WTC11 (cell line): ENCODE results near the gene KRT37. TPM values are rescaled to one million over a fixed set of nuclear protein-coding genes. Genes with fewer than 3 reads are reported as not detected.

Source experiments
- ATAC-seq: fragments of 200-7000 bp; cut with Tn5 transposase; 2 replicates; pipeline ENCODE4 v1.10.0; 2021; ENCODE audit warnings: mild to moderate bottlenecking, moderate library complexity
- CTCF ChIA-PET: fragments of 300-600 bp; sonication (Branson Sonifier 250); formaldehyde crosslinking; loops from one replicate; lab custom pipeline; 2021; ENCODE audit warnings: antibody characterized with exemption; lab: Charles Lee
- POLR2A ChIA-PET: fragments of 350-600 bp; sonication (Branson Sonifier 250); formaldehyde crosslinking; loops from one replicate; lab custom pipeline; 2021; ENCODE audit warnings: antibody characterized with exemption; lab: Charles Lee
- DNase-seq: peaks from one replicate; pipeline ENCODE4 v3.0.0; 2021; ENCODE audit warnings: low spot score
- H3K27ac Mint-ChIP-seq: 2 replicates; pipeline ENCODE4 v1.8.0; 2021; ENCODE audit warnings: mixed read lengths
- H3K27me3 Mint-ChIP-seq: 2 replicates; pipeline ENCODE4 v1.8.0; 2021; ENCODE audit warnings: low read depth, mild to moderate bottlenecking, moderate library complexity, mixed read lengths
- H3K36me3 Mint-ChIP-seq: 2 replicates; pipeline ENCODE4 v1.8.0; 2021; ENCODE audit warnings: mixed read lengths
- H3K4me1 Mint-ChIP-seq: 2 replicates; pipeline ENCODE4 v1.8.0; 2022; ENCODE audit warnings: mixed read lengths
- H3K4me3 Mint-ChIP-seq: 2 replicates; pipeline ENCODE4 v1.8.0; 2021; ENCODE audit warnings: mild to moderate bottlenecking, moderate library complexity, mixed read lengths
- H3K9me3 Mint-ChIP-seq: 2 replicates; pipeline ENCODE4 v1.8.0; 2021; ENCODE audit warnings: mixed read lengths
- CREB1 ChIP-seq: sonication (generic); formaldehyde crosslinking; IDR thresholded peaks from 2 replicates; pipeline ENCODE4 v1.8.0; 2023; ENCODE audit warnings: mild to moderate bottlenecking, missing genetic modification reagents
- ELF4 ChIP-seq: sonication (generic); formaldehyde crosslinking; IDR thresholded peaks from 2 replicates; pipeline ENCODE4 v1.8.1; 2022; ENCODE audit warnings: low read depth, mild to moderate bottlenecking, moderate library complexity, missing genetic modification reagents
- GTF2I ChIP-seq: fragments of 250-450 bp; sonication (Bioruptor Pico); conservative IDR thresholded peaks from 2 replicates; pipeline ENCODE4 v1.4.0; 2021; ENCODE audit warnings: mild to moderate bottlenecking
- NFYB ChIP-seq: sonication (generic); formaldehyde crosslinking; conservative IDR thresholded peaks from 2 replicates; pipeline ENCODE4 v1.8.0; 2022; ENCODE audit warnings: low read depth, missing genetic modification reagents
- NR2C2 ChIP-seq: sonication (generic); formaldehyde crosslinking; IDR thresholded peaks from 2 replicates; pipeline ENCODE4 v1.8.0; 2022; ENCODE audit warnings: mild to moderate bottlenecking, missing genetic modification reagents
- ZBTB21 ChIP-seq: sonication (generic); formaldehyde crosslinking; IDR thresholded peaks from 2 replicates; pipeline ENCODE4 v1.8.1; 2023; ENCODE audit warnings: mild to moderate bottlenecking, missing genetic modification reagents, borderline replicate concordance
- ZNF219 ChIP-seq: sonication (generic); formaldehyde crosslinking; IDR thresholded peaks from 2 replicates; pipeline ENCODE4 v1.8.0; 2023; ENCODE audit warnings: missing genetic modification reagents, mild to moderate bottlenecking, borderline replicate concordance
- ZNF263 ChIP-seq: sonication (generic); formaldehyde crosslinking; IDR thresholded peaks from 2 replicates; pipeline ENCODE4 v1.8.1; 2022; ENCODE audit warnings: low read depth, mild to moderate bottlenecking, moderate library complexity, missing genetic modification reagents
- ZNF317 ChIP-seq: sonication (generic); formaldehyde crosslinking; IDR thresholded peaks from 2 replicates; pipeline ENCODE4 v1.8.1; 2023; ENCODE audit warnings: low read depth, mild to moderate bottlenecking, moderate library complexity, missing genetic modification reagents, borderline replicate concordance
- total RNA-seq: library from RNA; stranded (reverse); gene quantifications from 3 replicates; pipeline ENCODE4 v1.2.3, GENCODE V29; 2021
- TF ChIP-seq, protein P1 (sequence below): fragments of 250-450 bp; sonication (Bioruptor Pico); conservative IDR thresholded peaks from 2 replicates; pipeline ENCODE4 v1.9.0; 2021; ENCODE audit warnings: mild to moderate bottlenecking
- TF ChIP-seq, protein P2 (sequence below): sonication (generic); formaldehyde crosslinking; IDR thresholded peaks from 2 replicates; pipeline ENCODE4 v1.8.0; 2022; ENCODE audit warnings: mild to moderate bottlenecking, missing genetic modification reagents
- TF ChIP-seq, protein P3 (sequence below): sonication (generic); formaldehyde crosslinking; IDR thresholded peaks from 2 replicates; pipeline ENCODE4 v1.8.0; 2023; ENCODE audit warnings: mild to moderate bottlenecking, missing genetic modification reagents
- TF ChIP-seq, protein P4 (sequence below): sonication (generic); formaldehyde crosslinking; IDR thresholded peaks from 2 replicates; pipeline ENCODE4 v1.8.1; 2022; ENCODE audit warnings: missing genetic modification reagents, borderline replicate concordance
- TF ChIP-seq, protein P5 (sequence below): fragments of 250-450 bp; sonication (Bioruptor Pico); IDR thresholded peaks from 2 replicates; pipeline ENCODE4 v1.9.0; 2021; ENCODE audit warnings: mild to moderate bottlenecking, borderline replicate concordance

The KRT37 gene
- total RNA-seq, 1 experiment from 2014 or later, result not detected

DNA sequence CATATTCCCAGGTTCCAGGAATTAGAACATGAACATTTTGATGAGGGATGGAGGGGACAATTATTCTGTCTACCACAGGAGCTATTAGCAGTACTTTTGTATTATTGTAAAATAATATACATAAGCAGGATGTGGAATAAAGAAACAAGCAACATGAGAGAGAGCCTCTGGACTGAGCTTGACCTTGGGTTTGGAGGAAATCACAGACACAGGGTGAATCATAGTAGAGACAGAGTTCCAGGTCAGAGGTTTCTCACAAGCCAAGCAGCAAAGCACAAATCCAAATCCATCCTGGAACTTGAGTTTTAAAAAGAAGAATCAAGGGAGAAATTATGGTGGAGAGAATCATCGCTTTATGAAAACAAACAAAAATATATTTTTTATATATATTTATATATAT lies 32.1 kb downstream of the KRT37 start:
- DNase-seq (no peak), ATAC-seq (no peak)
- H3K27me3 Mint-ChIP-seq, result no peaks in the 10 kb centered on the region

DNA sequence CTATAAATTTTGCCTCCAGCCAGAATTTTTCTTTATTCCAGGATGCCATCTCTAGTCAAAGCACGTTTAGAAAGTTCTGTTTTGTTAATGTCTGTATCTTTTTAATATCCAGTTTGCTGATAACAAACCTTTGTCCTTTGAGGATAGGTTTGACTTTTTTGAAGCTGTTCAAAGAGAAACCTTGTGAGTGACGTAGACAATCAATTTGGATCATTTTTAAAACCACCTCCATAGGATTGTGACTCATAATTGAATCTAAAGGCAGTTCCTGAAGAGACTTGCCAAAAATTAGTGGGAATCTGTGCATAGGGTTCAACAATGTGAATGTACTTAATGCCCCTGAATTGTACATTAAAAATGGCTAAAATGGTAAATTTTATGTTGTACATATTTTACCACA lies 32.9 kb downstream of the KRT37 start:
- TF ChIP-seq, protein P1, sequence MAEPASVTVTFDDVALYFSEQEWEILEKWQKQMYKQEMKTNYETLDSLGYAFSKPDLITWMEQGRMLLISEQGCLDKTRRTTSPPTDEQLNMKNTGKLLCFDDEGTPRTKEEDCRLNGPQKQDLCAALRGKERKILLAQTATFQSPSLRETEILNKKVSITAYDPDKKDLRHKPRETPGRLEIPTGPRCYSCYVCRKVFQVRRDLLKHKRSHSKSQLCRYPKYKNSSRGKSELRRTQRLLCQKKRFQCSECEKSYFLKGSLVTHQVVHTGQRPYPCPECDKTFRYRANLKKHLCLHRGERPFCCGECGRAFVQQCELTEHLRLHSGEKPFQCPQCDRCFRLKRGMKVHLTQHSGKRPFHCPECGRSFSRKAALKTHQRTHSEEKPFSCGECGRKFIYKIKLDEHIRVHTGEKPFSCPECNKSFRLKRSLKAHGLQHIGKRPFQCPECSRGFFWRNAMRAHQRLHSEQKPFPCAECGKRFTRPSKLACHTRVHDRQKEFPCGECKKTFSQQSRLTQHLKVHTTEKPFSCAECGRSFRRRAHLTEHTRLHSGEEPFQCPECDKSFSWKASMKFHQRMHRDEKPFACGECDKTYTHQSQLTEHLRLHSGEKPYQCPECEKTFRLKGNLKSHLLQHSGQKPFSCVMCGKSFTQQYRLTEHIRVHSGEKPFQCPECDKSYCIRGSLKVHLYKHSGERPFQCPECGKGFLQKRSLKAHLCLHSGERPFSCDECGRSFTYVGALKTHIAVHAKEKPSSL (CRISPR knock-in tag), result no peak
- TF ChIP-seq ZBTB21 (CRISPR knock-in tag), result no peak
- TF ChIP-seq GTF2I (CRISPR knock-in tag), result no peak
- TF ChIP-seq, protein P2, sequence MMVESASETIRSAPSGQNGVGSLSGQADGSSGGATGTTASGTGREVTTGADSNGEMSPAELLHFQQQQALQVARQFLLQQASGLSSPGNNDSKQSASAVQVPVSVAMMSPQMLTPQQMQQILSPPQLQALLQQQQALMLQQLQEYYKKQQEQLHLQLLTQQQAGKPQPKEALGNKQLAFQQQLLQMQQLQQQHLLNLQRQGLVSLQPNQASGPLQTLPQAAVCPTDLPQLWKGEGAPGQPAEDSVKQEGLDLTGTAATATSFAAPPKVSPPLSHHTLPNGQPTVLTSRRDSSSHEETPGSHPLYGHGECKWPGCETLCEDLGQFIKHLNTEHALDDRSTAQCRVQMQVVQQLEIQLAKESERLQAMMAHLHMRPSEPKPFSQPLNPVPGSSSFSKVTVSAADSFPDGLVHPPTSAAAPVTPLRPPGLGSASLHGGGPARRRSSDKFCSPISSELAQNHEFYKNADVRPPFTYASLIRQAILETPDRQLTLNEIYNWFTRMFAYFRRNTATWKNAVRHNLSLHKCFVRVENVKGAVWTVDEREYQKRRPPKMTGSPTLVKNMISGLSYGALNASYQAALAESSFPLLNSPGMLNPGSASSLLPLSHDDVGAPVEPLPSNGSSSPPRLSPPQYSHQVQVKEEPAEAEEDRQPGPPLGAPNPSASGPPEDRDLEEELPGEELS, result no peak
- TF ChIP-seq, protein P3, sequence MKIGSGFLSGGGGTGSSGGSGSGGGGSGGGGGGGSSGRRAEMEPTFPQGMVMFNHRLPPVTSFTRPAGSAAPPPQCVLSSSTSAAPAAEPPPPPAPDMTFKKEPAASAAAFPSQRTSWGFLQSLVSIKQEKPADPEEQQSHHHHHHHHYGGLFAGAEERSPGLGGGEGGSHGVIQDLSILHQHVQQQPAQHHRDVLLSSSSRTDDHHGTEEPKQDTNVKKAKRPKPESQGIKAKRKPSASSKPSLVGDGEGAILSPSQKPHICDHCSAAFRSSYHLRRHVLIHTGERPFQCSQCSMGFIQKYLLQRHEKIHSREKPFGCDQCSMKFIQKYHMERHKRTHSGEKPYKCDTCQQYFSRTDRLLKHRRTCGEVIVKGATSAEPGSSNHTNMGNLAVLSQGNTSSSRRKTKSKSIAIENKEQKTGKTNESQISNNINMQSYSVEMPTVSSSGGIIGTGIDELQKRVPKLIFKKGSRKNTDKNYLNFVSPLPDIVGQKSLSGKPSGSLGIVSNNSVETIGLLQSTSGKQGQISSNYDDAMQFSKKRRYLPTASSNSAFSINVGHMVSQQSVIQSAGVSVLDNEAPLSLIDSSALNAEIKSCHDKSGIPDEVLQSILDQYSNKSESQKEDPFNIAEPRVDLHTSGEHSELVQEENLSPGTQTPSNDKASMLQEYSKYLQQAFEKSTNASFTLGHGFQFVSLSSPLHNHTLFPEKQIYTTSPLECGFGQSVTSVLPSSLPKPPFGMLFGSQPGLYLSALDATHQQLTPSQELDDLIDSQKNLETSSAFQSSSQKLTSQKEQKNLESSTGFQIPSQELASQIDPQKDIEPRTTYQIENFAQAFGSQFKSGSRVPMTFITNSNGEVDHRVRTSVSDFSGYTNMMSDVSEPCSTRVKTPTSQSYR (CRISPR knock-in tag), result no peak
- TF ChIP-seq, protein P4, sequence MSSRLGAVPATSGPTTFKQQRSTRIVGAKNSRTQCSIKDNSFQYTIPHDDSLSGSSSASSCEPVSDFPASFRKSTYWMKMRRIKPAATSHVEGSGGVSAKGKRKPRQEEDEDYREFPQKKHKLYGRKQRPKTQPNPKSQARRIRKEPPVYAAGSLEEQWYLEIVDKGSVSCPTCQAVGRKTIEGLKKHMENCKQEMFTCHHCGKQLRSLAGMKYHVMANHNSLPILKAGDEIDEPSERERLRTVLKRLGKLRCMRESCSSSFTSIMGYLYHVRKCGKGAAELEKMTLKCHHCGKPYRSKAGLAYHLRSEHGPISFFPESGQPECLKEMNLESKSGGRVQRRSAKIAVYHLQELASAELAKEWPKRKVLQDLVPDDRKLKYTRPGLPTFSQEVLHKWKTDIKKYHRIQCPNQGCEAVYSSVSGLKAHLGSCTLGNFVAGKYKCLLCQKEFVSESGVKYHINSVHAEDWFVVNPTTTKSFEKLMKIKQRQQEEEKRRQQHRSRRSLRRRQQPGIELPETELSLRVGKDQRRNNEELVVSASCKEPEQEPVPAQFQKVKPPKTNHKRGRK (CRISPR knock-in tag), result no peak
- TF ChIP-seq NFYB, result no peak
- TF ChIP-seq ELF4 (CRISPR knock-in tag), result no peak
- no peak for TF ChIP-seq CREB1 (CRISPR knock-in tag)
- TF ChIP-seq ZNF317 (CRISPR knock-in tag), result no peak
- TF ChIP-seq, all 79 proteins: peak for 0
- H3K27ac Mint-ChIP-seq, result no peak overlapping the region
- H3K4me1 Mint-ChIP-seq, result no peaks in the 10 kb centered on the region
- DNase-seq, result no peak
- ATAC-seq, result no peak
- CTCF ChIA-PET, result interaction anchor here (1.5 to 2.6 kb wide), 3 partner anchors 26 to 257 kb away, joined by 5 to 11 read pairs (median 11); no protein-coding TSS in a partner anchor
- no peak overlapping the region for H3K4me3 Mint-ChIP-seq
- peaks cover 5% of the 10 kb centered on the region for H3K36me3 Mint-ChIP-seq
- H3K9me3 Mint-ChIP-seq, result peaks cover 8% of the 10 kb centered on the region
- POLR2A ChIA-PET, result no interaction called here
- H3K27me3 Mint-ChIP-seq, result no peaks in the 10 kb centered on the region; the same call in 1 of the 2 replicates

More for the DNA sequence above, 32.1 kb downstream of the KRT37 start:
- ChIA-PET POLR2A (no interaction called here), CTCF (interaction anchor here (2.6 kb wide), 1 partner anchor 157 kb away, joined by 11 read pairs; no protein-coding TSS in a partner anchor)
- H3K9me3 Mint-ChIP-seq, result peaks cover 2% of the 10 kb centered on the region
- peaks cover 2% of the 10 kb centered on the region for H3K36me3 Mint-ChIP-seq
- H3K4me3 Mint-ChIP-seq, result no peak overlapping the region
- H3K27ac Mint-ChIP-seq, result no peak overlapping the region
- TF ChIP-seq NR2C2 (CRISPR knock-in tag), result no peak
- TF ChIP-seq ZNF317 (CRISPR knock-in tag), result no peak
- no peaks in the 10 kb centered on the region for H3K4me1 Mint-ChIP-seq

DNA sequence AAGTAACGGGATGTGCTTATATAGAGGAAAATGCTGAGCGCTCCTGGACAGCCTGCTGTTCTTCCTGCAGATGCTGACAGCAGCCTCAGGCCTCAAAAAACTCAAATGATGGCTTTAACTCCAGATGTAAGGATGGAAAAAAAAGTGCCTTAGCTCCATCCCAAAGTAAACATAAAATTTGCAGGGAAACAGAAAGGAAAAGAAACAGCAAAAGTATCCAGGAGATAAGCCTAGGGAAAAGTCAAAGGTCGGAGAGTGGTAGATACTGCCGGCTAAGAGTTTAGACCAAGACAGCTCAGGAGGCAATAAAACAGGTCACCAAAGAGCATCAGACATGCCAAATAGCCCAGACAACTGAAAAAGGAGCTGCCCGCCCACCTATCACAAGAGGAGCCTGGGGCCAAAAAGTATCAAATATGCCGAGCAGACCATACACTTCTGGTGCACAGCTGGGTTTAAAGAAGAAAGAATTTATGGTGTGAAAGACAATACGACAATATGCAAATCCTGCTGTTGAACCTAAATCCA lies 33.9 kb downstream of the KRT37 start:
- ATAC-seq, result no peak
- CTCF ChIA-PET, result interaction anchor here (0.8 to 2.6 kb wide), 4 partner anchors 15 to 258 kb away, joined by 3 to 11 read pairs (median 8); no protein-coding TSS in a partner anchor
- H3K36me3 Mint-ChIP-seq, result peaks cover 6% of the 10 kb centered on the region
- no peak overlapping the region for H3K4me3 Mint-ChIP-seq
- H3K27ac Mint-ChIP-seq, result no peak overlapping the region
- H3K27me3 Mint-ChIP-seq, result no peaks in the 10 kb centered on the region; the same call in 1 of the 2 replicates
- DNase-seq, result no peak
- peaks cover 15% of the 10 kb centered on the region for H3K9me3 Mint-ChIP-seq
- no peaks in the 10 kb centered on the region for H3K4me1 Mint-ChIP-seq
- TF ChIP-seq ZNF317 (CRISPR knock-in tag), result no peak
- no peak for TF ChIP-seq ZNF263
- TF ChIP-seq ZNF219, result no peak
- TF ChIP-seq, protein P5, sequence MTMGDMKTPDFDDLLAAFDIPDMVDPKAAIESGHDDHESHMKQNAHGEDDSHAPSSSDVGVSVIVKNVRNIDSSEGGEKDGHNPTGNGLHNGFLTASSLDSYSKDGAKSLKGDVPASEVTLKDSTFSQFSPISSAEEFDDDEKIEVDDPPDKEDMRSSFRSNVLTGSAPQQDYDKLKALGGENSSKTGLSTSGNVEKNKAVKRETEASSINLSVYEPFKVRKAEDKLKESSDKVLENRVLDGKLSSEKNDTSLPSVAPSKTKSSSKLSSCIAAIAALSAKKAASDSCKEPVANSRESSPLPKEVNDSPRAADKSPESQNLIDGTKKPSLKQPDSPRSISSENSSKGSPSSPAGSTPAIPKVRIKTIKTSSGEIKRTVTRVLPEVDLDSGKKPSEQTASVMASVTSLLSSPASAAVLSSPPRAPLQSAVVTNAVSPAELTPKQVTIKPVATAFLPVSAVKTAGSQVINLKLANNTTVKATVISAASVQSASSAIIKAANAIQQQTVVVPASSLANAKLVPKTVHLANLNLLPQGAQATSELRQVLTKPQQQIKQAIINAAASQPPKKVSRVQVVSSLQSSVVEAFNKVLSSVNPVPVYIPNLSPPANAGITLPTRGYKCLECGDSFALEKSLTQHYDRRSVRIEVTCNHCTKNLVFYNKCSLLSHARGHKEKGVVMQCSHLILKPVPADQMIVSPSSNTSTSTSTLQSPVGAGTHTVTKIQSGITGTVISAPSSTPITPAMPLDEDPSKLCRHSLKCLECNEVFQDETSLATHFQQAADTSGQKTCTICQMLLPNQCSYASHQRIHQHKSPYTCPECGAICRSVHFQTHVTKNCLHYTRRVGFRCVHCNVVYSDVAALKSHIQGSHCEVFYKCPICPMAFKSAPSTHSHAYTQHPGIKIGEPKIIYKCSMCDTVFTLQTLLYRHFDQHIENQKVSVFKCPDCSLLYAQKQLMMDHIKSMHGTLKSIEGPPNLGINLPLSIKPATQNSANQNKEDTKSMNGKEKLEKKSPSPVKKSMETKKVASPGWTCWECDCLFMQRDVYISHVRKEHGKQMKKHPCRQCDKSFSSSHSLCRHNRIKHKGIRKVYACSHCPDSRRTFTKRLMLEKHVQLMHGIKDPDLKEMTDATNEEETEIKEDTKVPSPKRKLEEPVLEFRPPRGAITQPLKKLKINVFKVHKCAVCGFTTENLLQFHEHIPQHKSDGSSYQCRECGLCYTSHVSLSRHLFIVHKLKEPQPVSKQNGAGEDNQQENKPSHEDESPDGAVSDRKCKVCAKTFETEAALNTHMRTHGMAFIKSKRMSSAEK (CRISPR knock-in tag), result no peak
- TF ChIP-seq, all 79 proteins: peak for 0
- POLR2A ChIA-PET, result no interaction called here
